Uterus (tissue), 2 donors: Measurements from ENCODE around the gene SLITRK3.

Experiments
- POLR2A ChIP-seq, 2 donors: fragments of 450-650 bp; IDR thresholded peaks; one replicate each; pipeline ENCODE4 v1.6.1; 2016; ENCODE audit warnings: antibody characterized with exemption in 2 of 2, mild to moderate bottlenecking in 1 of 2, moderate library complexity in 1 of 2
- TF ChIP-seq, protein P1 (sequence below), 4 experiments: fragments of 200-600 bp in 2 of 4; fragments of 450-650 bp in 2 of 4; sonication (generic) in 2 of 4; IDR thresholded peaks; one replicate each; pipeline ENCODE4 v1.5.1; 2016 to 2019; ENCODE audit warnings: antibody characterized with exemption in 4 of 4, mild to moderate bottlenecking in 2 of 4, moderate library complexity in 1 of 4

- TF ChIP-seq, protein P1, sequence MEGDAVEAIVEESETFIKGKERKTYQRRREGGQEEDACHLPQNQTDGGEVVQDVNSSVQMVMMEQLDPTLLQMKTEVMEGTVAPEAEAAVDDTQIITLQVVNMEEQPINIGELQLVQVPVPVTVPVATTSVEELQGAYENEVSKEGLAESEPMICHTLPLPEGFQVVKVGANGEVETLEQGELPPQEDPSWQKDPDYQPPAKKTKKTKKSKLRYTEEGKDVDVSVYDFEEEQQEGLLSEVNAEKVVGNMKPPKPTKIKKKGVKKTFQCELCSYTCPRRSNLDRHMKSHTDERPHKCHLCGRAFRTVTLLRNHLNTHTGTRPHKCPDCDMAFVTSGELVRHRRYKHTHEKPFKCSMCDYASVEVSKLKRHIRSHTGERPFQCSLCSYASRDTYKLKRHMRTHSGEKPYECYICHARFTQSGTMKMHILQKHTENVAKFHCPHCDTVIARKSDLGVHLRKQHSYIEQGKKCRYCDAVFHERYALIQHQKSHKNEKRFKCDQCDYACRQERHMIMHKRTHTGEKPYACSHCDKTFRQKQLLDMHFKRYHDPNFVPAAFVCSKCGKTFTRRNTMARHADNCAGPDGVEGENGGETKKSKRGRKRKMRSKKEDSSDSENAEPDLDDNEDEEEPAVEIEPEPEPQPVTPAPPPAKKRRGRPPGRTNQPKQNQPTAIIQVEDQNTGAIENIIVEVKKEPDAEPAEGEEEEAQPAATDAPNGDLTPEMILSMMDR (IDR thresholded peaks at IDR 0.05): no peak
- TF ChIP-seq POLR2A (IDR thresholded peaks at IDR 0.05): no peak
Observed at GRCh38 chr3:165212580-165212979, 16.4 kb upstream of the SLITRK3 start.
